Activated CD8-positive, alpha-beta memory T cell treated with anti-CD3 and anti-CD28 coated beads, Interleukin-2, amount 50 U/mL, for 48 hours (primary cell): ENCODE results near the gene SULT1A2.
"Not testable (repeated sequence)": the region's sequence is repeated elsewhere in the genome, so short reads cannot be mapped to it uniquely, and the experiment has no call there.

Source experiments
- DNase-seq: peaks from one replicate; pipeline ENCODE4 v3.0.0-alpha.2; 2020

SULT1A2 gene

DNA sequence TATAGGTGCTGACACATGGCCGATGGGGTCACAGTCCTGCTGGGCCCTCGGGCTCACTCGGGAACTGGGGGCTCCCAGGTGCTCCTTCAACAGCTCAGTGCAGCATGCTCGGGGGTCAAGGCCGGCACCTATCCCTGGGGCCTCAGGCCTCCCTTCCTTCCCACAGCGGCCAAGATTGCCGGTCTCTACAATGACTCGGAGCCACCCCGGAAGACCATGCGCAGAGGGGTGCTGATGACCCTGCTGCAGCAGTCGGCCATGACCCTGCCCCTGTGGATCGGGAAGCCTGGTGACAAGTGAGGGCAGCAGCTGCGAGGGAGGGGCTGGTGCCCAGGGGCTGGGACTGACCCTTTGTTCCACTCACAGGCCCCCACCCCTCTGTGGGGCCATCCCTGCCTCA, 6.9 kb downstream of the SULT1A2 start:
- no peak for DNase-seq

DNA sequence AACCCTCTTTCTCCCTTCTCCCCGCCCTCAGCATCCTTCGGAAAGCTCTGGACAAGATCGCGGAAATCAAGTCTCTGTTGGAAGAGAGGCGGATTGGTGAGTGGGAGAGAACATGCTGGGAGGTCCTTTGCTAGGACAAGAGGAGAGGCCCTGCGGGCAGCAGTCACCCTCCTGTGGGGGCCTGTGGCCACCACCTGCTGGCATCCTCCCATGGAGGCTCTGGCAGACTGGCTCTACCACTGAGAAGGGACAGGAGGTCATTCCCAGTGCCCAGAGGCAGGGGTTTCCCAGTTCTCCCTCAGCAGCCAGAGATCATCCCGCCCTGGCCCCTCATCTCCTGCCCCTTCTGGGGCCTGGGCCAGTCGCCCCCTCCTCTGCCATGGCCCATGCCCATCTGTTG, 7.8 kb downstream of the SULT1A2 start:
- DNase-seq: no peak

DNA sequence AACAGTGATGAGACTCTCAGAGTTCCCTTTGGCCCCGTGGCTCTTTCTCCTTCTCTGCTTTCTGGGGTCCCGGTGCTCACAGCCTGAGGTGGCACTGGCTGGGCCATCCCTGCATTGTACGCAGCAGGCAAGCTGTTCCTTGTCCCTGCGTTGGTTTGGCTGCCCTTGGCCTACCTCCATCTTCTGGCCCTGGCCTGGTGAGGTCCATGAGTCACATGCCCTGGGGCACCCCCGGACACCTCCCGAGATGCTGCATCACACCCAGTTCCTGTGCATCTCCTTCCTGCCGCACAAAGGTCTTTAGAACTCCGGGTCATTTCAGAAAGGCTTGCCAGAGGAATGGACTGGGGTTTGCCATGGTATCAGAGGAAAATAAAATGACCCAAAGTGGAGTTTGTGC, 9.5 kb downstream of the SULT1A2 start:
- no peak for DNase-seq

DNA sequence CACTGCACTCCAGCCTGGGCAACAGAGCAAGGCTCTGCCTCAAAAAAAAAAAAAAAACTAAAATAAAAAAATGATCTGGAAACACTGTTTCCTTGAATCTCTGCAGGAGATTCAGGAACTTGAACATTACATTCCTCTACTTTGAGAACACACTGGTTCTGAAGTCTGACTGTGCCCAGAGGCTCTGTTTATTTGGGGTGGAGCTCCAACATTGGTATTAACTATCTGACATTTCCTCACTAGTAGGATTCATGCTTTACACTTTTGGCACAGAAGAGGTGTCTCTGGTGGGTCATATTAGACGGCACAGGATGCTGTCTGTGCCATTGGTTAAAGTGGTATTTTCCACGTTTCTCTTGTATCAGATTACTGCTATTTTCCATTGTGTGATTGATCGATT, 10.4 kb downstream of the SULT1A2 start:
- DNase-seq: no peak

DNA sequence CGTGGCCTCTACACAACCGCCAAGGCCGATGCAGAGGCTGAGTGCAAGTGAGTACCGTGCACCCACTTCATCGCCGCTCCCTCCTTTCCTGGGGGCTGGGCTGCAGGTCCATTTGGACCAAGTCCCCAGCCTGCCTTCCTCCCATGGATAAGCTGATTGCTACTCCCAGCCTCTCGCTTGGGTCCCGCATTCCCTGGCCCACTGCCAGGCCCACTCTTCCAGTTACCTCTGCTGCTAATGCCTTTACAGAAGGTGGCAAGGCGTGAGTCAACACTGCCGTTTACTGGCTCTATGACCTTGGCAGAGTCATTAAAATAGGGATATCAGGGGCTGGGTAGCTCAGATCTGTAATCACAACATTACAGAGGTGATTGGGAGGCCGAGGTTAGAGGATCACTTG, 11.2 kb downstream of the SULT1A2 start:
- no peak for DNase-seq

DNA sequence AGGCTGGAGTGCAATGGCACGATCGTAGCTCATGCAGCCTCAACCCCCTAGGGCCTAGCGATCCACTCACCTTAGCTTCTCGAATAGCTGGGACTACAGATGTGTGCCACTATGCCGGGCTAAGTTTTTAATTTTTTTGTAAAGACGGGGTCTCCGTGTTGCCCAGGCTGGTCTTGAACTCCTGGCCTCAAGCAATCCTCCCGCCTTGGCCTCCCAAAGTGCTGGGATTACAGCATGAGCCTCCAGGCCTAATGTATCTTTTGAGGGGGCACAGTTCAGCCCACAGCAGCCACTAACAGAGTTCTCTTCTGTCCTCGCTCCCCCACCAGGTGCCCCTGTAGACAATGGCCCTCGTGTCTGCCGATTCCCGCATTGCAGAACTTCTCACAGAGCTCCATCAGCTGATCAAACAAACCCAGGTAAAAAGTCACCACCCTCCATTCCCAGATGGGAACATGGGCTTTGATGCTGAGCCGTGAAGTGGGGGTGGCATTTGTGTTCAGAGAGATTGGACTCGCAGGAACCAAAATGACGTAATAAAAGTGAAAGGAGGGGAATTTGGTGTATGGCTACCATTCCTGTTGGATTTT, 16.0 kb downstream of the SULT1A2 start:
- no peak for DNase-seq

DNA sequence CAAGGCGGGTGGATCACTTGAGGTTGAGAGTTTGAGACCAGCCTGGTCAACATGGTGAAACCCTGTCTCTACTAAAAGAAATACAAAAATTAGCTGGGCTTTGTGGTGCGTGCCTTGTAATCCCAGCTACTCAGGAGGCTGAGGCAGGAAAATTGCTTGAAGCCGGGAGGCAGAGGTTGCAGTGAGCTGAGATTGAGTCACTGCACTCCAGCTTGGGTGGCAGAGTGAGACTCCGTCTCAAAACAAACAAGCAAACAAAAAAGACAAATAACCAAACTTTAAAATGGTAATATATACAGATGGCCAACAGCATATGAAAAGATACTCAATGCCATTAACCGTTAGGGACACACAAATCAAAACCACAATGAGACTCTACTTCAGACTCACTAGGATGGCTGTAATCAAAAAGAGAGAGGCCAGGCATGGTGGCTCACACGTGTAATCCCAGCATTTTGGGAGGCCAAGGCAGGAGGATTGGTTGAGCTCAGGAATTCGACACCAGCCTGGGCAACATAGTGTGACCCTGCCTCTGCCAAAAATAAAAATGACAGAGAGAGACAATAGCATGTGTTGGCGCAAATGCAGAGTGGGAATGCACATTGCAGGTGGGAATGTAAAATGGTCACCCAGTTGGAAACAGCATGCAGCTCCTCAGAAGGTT, 21.3 kb downstream of the SULT1A2 start:
- DNase-seq: no peak

DNA sequence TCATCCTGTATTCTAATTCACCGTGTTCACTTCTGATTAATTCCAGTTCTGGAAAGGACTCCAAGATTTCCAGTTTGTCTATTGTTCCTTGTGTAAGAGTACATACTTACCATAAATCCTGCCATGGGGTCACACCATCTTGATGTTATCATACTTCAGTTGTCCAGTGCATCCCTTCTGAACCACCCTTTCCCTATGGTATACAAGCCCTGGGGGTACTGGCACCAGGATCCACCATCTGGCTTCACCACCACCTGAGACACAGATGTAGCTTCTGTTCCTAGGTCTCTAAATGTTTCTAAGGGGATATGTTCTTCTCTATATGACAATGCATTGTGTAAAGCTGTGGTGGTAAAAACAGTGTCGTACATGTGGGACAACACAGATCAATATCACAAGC, 21.9 kb downstream of the SULT1A2 start:
- DNase-seq: no peak

DNA sequence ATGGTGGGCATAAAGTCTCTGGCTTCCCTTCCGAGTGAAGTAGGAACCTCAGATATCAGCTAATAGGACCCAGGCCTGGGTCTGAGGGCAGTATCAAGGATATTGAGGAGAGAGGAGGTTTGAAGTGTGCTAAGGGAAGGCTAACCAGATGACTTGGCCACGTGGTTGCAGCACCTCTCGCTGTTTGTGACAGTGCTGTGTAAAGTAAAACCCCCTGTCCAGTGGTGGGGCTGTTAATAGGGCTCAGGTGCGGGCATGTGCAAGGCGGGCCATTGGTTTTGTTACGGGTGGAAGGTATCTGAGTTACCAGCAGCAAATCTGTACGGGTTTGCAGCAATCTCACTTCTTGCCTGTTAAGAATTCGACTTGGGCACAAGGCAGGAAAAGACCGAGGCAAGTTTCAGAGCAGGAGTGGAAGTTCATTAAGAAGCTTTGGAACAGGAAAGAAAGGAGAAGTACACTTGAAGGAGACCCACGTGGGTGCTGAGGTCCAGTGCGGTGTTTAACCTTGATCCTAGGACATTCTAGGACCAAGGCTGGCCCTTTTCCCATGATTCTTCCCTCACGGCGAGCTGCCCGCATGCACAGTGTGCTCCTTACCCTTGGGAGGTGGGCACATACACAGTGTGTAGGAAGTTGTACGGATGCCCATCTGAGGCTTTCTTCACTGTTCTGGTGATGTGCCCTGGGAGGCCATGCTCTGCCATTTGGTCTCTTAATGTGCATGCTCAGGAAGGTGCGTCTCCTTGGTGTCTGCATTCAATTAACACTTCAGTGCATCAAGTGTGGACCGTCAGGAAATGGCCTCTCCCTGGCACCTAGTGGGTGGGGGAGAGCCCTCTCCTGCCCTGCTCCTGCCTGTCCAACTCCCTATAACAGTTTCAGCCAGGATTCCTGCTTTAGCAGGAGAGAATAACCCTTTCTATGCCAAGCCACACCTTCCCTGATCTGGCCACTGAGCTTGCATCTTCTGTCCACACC, 22.8 kb downstream of the SULT1A2 start:
- no peak for DNase-seq

DNA sequence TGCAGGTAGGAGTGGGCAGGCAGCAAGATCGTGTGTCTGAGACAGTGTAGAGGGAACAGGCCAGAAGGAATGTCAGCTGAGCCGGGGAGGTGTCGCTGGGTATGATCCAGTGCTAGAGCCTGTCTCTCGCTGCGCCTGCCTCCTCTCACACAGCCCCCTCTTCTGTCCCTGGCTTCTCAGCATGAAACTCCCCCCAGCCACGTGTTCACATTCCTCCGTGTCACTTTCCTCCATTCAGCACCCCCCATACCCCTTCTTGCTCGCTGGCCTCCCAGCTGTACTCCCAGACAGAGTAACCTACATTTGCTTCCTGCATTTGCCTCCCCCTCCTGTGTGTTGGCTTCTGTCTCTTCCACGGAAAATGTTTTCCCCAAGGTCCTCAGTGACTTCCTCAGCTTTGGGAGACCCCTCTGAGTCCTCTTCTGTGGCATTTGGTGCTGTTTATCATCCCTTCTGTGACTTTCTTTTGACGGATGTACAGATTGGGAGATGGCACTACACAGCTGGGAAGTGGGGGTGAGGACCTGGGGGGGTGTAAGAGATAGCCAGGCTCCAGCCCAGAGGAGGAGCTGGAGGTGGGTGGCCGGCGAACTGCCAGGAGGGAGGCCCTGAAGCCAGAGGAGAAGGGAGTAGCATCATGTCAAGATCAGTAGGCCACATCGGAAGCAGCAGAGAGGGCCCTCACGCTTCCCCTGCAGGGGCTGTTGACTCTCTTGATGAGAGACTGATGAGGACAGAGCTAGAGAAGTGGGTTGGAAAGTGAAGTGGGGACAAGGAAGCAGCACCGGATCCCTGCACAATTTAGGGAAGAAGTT, 23.9 kb downstream of the SULT1A2 start:
- no peak for DNase-seq

DNA sequence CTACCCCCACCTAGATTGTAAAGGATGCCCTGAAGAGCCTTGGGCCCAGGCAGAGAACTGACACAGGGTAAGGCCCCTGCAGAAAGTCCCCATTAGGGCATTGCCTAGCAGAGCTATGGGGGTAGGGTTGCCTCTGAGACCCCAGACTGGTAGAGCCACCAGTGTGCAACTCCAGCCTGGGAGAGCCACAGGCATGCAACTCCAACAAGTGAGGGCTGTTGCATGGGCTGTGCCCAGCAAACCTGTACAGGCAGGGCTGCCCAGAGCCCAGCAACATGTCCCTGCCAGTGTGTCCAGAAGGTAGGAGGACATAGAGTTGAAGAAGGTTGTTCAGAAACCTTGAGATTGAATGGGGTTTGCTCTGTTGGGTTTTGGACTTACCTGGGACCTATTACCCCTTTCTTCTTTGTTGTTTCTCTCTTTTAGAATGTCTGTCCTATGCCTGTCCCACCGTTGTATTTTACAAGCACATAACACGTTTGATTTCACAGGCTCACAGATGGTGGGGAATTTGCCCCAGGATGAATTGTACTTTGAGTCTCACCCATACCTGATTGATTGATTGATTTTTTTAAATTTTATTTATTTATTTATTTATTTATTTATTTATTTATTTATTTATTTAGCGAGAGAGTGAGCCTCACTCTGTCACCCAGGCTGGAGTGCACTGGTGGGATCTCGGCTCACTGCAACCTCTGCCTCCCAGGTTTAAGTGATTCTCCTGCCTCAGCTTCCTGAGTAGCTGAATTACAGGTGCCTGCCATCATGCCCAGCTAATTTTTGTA, 26.7 kb downstream of the SULT1A2 start:
- no peak for DNase-seq

DNA sequence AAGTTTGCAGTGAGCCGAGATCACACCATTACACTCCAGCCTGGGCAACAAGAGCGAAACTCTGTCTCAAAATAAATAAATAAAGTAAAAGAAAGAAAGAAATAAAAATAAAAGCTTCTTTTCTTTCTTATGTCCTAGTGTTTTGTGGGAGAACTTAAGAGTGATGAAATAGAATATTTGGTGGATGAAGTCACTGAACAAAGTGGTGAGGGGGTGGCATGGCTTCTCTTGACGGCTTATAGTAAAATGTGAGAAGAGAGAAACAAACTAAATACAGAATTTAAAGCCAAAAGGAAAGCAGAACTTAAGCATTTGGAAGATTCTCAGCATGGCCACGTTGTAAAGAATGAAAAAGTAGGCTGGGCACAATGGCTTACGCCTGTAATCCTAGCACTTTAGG, 27.8 kb downstream of the SULT1A2 start:
- no peak for DNase-seq

DNA sequence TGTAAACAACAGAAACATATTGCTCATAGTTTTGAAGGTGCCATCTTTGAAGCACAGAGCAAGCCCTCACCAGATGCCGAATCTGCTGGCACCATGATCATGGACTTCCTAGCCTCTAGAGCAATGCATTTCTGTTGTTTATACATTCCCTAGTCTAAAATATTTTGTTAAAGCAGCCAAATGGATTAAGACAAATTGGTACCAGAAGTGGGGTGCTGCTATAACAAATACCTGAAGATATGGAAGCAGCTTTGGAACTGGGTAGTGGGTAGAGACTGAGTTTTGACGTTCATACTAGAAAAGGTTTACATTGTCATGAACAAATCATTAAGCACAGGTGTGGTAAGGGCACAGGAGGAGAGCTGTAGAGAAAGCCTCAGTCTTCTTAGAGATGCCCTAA, 29.6 kb downstream of the SULT1A2 start:
- DNase-seq: no peak

DNA sequence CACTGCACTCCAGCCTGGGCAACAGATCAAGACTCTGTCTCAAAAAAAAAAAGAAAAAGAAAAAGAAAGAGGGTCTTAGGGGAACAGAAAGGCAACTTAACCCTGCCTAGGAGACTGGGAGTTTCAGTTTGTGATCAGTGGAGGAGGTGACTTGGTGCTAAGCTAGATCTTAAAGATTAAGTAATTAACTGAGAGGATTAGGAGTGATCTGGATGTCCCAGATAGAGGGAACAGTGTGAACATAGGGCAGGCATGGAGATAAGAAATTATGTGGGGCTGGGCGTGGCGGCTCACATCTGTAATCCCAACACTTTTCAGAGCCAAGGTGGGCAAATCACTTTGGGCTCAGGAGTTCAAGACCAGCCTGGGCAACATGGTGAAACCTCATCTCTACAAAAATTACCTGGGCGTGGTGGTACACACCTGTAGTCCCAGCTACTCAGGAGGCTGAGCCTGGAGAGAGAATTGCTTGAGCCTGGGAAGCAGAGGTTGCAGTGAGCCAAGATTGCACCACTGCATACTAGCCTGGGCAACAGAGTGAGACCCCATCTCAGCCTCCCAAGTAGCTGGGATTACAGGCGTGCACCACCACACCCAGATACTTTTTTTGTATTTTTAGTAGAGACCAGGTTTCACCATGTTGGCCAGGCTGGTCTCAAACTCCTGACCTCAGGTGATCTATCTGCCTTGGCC, 30.5 kb downstream of the SULT1A2 start:
- not testable (repeated sequence) for DNase-seq

DNA sequence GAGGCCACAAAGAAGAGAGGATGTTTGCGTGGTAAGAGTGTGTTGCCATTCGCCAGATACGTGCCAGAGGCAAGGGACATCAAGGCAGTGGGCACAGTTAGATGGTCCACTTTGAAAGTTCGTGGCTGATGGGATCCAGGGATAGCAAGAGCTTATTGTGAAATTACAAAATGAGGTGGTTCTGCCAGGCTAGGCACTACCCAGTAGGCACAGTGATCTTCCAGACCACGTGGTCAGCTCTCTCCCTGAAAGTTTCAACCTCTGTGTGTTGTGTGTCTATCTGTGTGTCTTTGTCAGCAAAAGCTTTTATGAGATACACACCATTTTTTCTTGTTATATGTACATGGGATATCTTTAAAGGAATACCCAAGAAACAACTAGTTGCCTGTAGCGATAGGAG, 33.6 kb downstream of the SULT1A2 start:
- no peak for DNase-seq

DNA sequence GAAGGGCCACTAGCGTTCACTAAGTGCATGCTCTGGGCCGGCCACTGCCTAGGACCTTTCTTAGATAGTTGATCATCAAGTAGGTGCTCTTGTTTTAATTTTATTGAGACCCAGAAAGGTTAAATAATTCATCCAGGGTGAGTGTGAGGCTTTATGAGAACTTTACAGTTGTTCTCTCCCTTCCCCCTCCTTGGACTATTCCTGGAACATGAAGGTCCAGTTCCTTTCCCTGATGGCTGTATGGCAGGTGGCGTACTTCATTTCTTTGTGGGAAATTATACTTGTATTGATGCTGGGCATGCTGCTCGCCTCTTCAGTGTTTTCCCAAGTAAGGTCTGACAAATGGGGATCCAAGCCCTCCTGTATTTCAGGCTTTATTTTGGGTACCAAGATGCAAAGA, 34.7 kb downstream of the SULT1A2 start:
- DNase-seq: no peak

DNA sequence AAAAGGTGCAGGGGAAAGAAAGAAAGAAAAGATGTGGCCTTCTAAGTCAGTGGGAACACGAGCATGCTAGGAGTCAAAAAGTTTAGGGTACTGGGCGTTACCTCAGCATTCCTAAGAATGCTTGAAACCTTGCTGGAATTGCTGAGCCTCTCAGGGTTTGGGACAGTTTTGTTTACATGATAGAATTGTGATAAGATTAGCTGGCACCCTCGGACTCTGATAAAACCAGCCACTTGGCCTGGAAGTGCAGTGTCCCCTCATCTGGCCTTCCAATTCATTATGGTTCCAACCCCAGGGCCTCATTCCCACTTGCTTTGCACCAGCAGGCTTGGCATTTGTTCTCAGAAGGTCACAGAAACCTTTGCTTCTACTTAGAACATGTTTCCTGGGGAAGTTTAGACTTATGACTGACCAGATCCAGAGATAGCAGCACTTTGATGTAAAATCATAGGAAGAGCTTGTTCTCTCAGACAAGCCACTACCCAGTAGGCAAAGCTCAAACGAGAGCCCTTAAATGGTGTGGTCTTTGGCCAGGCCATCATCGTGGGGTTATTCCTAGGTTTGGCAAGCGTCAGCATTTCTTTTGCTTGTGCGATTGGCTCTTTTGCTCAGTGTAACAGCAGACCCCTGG, 35.2 kb downstream of the SULT1A2 start:
- DNase-seq: no peak

DNA sequence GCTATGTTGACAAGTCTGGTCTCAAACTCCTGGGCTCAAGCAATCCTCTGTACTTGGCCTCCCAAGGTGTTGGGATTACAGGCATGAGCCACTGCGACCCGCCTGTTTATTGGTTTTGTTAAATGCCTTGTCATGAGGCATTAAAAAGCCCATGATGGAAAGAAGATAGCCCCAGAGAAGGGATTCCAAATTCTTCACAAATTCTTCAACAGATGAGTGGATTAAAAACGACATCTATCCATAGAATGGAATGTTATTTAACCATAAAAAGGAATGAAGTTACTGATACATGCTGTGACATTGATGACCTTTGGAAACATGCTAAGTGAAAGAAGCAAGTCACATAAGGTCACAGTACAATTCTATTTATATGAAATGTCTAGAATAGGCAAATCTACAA, 38.4 kb downstream of the SULT1A2 start:
- no peak for DNase-seq

DNA sequence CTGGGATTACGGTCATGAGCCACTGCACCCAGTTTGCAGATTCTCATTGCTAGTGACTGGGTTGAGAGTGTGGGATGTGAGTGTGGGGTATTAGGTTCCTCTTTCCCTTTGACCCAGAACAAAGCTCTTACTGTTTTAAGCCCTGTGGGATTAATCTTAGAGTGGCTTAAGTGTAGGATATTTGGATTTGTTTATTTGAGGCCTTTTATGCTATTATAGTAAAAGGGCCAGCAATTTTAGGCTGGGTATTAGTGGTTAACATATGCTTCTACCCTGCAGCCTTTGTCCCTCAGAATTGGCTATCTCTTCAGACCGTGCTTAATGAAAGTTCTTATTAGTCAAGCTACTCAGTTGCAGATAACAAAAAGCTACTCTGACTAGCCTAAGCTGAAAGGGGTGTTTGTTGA, 39.9 kb downstream of the SULT1A2 start:
- DNase-seq: no peak

DNA sequence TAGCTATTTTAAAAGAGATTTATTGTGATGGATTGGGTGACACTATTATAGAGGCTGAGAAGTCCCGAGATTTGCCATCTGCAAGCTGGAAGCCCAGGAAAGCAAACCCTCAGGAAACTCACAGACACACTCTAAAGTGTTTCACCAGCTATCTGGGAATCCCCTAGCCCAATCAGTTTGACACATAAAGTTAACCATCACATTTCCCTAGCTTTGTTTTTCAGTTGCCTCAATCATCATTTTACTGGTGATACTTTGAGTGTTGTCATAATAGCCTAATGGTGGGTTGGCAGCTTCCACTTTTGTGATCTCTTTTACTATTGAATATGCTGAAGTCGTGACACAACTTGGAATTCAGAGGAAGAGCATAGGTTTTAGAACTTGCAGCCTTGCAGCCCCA, 41.3 kb downstream of the SULT1A2 start:
- DNase-seq: no peak
